Activated CD8-positive, alpha-beta T cell treated with anti-CD3 and anti-CD28 coated beads for 36 hours (primary cell): ENCODE data around the gene RLN3. TPM values are rescaled to one million over a fixed set of nuclear protein-coding genes. Genes with fewer than 3 reads are reported as not detected.
"Not testable (repeated sequence)": the region's sequence is repeated elsewhere in the genome, so short reads cannot be mapped to it uniquely, and the experiment has no call there.

Source experiments
- ATAC-seq: fragments of 200-7000 bp; cut with Tn5 transposase; one replicate; pipeline ENCODE4 v1.10.0; 2021; ENCODE audit warnings: mild to moderate bottlenecking, moderate library complexity
- CTCF ChIA-PET: fragments of 350-600 bp; sonication (Branson Sonifier 250); formaldehyde crosslinking; loops from one replicate; lab custom pipeline; 2021; ENCODE audit warnings: antibody characterized with exemption; lab: Charles Lee
- POLR2A ChIA-PET: fragments of 350-600 bp; sonication (Branson Sonifier 250); formaldehyde crosslinking; loops from one replicate; lab custom pipeline; 2021; ENCODE audit warnings: antibody characterized with exemption; lab: Charles Lee
- DNase-seq: peaks from one replicate; pipeline ENCODE4 v3.0.0-alpha.2; 2020
- H3K27ac Mint-ChIP-seq: one replicate; pipeline ENCODE4 v1.8.0; 2021; ENCODE audit warnings: mild to moderate bottlenecking, mixed read lengths
- H3K27me3 Mint-ChIP-seq: one replicate; pipeline ENCODE4 v1.8.0; 2021; ENCODE audit warnings: mixed read lengths
- H3K36me3 Mint-ChIP-seq: one replicate; pipeline ENCODE4 v1.8.0; 2021; ENCODE audit warnings: low read depth, mixed read lengths
- H3K4me1 Mint-ChIP-seq: one replicate; pipeline ENCODE4 v1.8.0; 2021; ENCODE audit warnings: low read depth, mixed read lengths
- H3K4me3 Mint-ChIP-seq: one replicate; pipeline ENCODE4 v1.8.0; 2021; ENCODE audit warnings: mild to moderate bottlenecking, moderate library complexity, mixed read lengths
- H3K9me3 Mint-ChIP-seq: one replicate; pipeline ENCODE4 v1.8.0; 2021; ENCODE audit warnings: mixed read lengths
- intact Hi-C: fragments of 100-400 bp; cut with micrococcal nuclease; formaldehyde crosslinking; loops from one replicate; pipeline ENCODE4 v1.10.0; 2022
- total RNA-seq, 2 experiments: library from RNA; stranded (reverse); gene quantifications; one replicate each; pipeline ENCODE4 v1.2.3, GENCODE V29; 2021
- TF ChIP-seq, protein P1 (sequence below): fragments of 200-600 bp; IDR thresholded peaks from one replicate; pipeline ENCODE4 v1.8.0; 2022; ENCODE audit warnings: antibody characterized with exemption, mild to moderate bottlenecking

Gene RLN3
- total RNA-seq, 2 experiments from 2014 or later: not detected

DNA sequence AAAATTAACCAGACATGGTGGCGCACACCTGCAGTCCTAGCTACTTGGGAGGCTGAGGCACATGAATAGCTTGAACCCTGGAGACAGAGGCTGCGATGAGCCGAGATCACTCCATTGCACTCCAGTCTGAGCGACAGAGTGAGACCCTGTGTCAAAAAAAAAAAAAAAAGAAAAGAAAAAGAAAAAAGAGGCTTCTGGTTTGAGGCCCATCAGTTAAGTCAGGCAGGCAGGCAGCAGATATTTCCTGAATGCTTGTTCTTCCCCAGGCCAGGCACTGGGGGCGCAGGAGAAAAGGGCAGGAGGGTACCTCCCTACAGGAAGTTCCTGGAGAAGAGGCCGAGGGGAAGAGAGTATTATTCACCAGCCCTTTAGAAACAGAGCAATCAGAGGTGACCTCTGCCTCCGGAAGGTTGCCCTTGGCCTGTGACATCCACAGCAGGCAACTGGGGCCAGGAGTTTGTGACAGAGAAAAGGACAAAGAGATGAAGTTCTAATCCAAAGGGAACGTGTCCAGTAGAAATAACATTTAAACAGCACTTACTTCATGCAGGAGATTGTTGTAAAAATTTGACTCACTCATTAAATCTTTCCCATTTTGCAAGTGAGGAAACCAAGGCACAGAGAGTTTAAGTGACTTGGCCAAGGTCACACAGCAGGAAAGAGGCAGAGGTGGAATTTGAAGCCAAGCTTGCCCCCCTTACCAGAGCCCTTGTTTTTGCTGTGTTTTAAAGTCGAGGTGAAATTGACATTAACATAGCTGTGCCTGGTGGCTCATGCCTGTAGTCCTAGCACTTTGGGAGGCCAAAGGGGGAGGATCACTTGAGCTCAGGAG is 4.3 kb upstream of the RLN3 start:
- Mint-ChIP-seq H3K27me3 (no peaks in the 10 kb centered on the region), H3K4me1 (peaks cover 8% of the 10 kb centered on the region), H3K9me3 (no peaks in the 10 kb centered on the region), H3K27ac (peak overlapping the region; percentile 46), H3K36me3 (no peaks in the 10 kb centered on the region), H3K4me3 (no peak overlapping the region)
- peak; percentile 46 for ATAC-seq
- DNase-seq: peak; percentile 30
- POLR2A ChIA-PET: no interaction called here
- CTCF ChIA-PET: interaction anchor here (1.2 kb wide), 1 partner anchor 12 kb away, joined by 4 read pairs; no protein-coding TSS in a partner anchor
- intact Hi-C loops: no loop called here
- TF ChIP-seq, protein P1, sequence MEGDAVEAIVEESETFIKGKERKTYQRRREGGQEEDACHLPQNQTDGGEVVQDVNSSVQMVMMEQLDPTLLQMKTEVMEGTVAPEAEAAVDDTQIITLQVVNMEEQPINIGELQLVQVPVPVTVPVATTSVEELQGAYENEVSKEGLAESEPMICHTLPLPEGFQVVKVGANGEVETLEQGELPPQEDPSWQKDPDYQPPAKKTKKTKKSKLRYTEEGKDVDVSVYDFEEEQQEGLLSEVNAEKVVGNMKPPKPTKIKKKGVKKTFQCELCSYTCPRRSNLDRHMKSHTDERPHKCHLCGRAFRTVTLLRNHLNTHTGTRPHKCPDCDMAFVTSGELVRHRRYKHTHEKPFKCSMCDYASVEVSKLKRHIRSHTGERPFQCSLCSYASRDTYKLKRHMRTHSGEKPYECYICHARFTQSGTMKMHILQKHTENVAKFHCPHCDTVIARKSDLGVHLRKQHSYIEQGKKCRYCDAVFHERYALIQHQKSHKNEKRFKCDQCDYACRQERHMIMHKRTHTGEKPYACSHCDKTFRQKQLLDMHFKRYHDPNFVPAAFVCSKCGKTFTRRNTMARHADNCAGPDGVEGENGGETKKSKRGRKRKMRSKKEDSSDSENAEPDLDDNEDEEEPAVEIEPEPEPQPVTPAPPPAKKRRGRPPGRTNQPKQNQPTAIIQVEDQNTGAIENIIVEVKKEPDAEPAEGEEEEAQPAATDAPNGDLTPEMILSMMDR: no peak

- H3K27ac Mint-ChIP-seq, ATAC-seq, H3K27me3 Mint-ChIP-seq: not testable (repeated sequence)
Observed at GRCh38 chr19:14026652-14027192, 1.2 kb upstream of the RLN3 start.

GRCh38 chr19:14028901-14029300 is 953 bp downstream of the RLN3 start:
- H3K27ac Mint-ChIP-seq: no peak overlapping the region
- ChIA-PET CTCF (interaction anchor here (0.8 to 1.5 kb wide), 4 partner anchors 14 to 108 kb away, joined by 3 to 6 read pairs (median 4); partner anchors contain the start of gene ASF1B), POLR2A (no interaction called here)
- no peak for ATAC-seq
- H3K4me3 Mint-ChIP-seq: no peak overlapping the region
- H3K36me3 Mint-ChIP-seq: peaks cover 7% of the 10 kb centered on the region
- intact Hi-C loops: no loop called here
- TF ChIP-seq, protein P1: no peak
- no peak for DNase-seq
- H3K9me3 Mint-ChIP-seq: no peaks in the 10 kb centered on the region
- no peaks in the 10 kb centered on the region for H3K27me3 Mint-ChIP-seq
- H3K4me1 Mint-ChIP-seq: peaks cover 13% of the 10 kb centered on the region

More at GRCh38 chr19:14026652-14027192, 1.2 kb upstream of the RLN3 start:
- intact Hi-C loops, H3K9me3 Mint-ChIP-seq, H3K36me3 Mint-ChIP-seq, DNase-seq, H3K4me3 Mint-ChIP-seq: not testable (repeated sequence)
- POLR2A ChIA-PET: interaction anchor here (1.0 kb wide), 1 partner anchor 22 kb away, joined by 3 read pairs; no protein-coding TSS in a partner anchor
- peaks cover 12% of the 10 kb centered on the region for H3K4me1 Mint-ChIP-seq
- CTCF ChIA-PET: interaction anchor here (0.7 to 1.7 kb wide), 3 partner anchors 21 to 49 kb away, joined by 3 to 5 read pairs (median 4); no protein-coding TSS in a partner anchor

- Mint-ChIP-seq H3K27me3 (no peaks in the 10 kb centered on the region), H3K9me3 (no peaks in the 10 kb centered on the region), H3K27ac (peak overlapping the region; percentile 93), H3K4me1 (peaks cover 19% of the 10 kb centered on the region), H3K36me3 (peaks cover 12% of the 10 kb centered on the region), H3K4me3 (peak overlapping the region; percentile 94)
- ChIA-PET POLR2A (interaction anchor here (0.6 to 2.8 kb wide), 18 partner anchors 10 to 185 kb away, joined by 3 to 18 read pairs (median 4); partner anchors contain the start of gene RFX1), CTCF (interaction anchor here (0.5 to 2.2 kb wide), 27 partner anchors 9 to 863 kb away, joined by 3 to 14 read pairs (median 4); partner anchors contain the start of genes DCAF15, MISP3 and RFX1)
- intact Hi-C loops: loop anchor here (10.0 kb wide), 1 partner anchor 146 kb away; no protein-coding TSS in a partner anchor
- TF ChIP-seq, protein P1: no peak
- DNase-seq (no peak), ATAC-seq (no peak)
Observed at GRCh38 chr19:14030997-14031718, 3.2 kb downstream of the RLN3 start.
